Left lobe of liver (tissue), 2 donors: ENCODE results near the gene ERF. TPM values are rescaled to one million over a fixed set of nuclear protein-coding genes. Genes with fewer than 3 reads are reported as not detected.
A peak's percentile ranks its signal among the peaks of the same experiment; 100 is the strongest.

Experiments
- ATAC-seq: fragments of 200-7000 bp; cut with Tn5 transposase; one replicate; pipeline ENCODE4 v1.9.1; 2020; ENCODE audit warnings: mild to moderate bottlenecking, moderate library complexity
- DNase-seq: peaks from one replicate; pipeline ENCODE4 v3.0.0-alpha.2; 2020; ENCODE audit warnings: low spot score
- total RNA-seq: library from RNA; stranded (reverse); gene quantifications from one replicate; pipeline ENCODE4 v1.2.1, GENCODE V29; 2021
- donor health status: DM: no; HTN: no; CAD: no; lungs with moderate emphysema.
- donor health status: DM: no; HTN: yes; CAD: no.

The ERF gene
- total RNA-seq, 1 donor from 2014 or later = 35.9 TPM

GRCh38 chr19:42244347-42245220 is 10.3 kb downstream of the ERF start:
- DNase-seq = peak; percentile 94
- ATAC-seq = peak; percentile 60

- ATAC-seq = peak; percentile 79
- DNase-seq = peak; percentile 99
These were observed 12.2 kb downstream of the ERF start, which contains the start of gene GSK3A for GRCh38 chr19:42242512-42243409. Gene GSK3A (minus strand): TSS chr19:42242602. CDS start chr19:42242465, 137 bp downstream.

GRCh38 chr19:42242069-42242511 is 12.8 kb downstream of the ERF start:
- ATAC-seq = no peak
- no peak for DNase-seq

GRCh38 chr19:42241279-42241678 is 13.6 kb downstream of the ERF start:
- ATAC-seq (no peak), DNase-seq (no peak)

GRCh38 chr19:42239544-42240220 is 15.2 kb downstream of the ERF start:
- DNase-seq = no peak
- ATAC-seq = no peak

- no peak for ATAC-seq
- DNase-seq = no peak
These were observed 19.7 kb downstream of the ERF start for GRCh38 chr19:42235181-42235580.

- no peak for DNase-seq
- no peak for ATAC-seq
These were observed 20.6 kb downstream of the ERF start for GRCh38 chr19:42234364-42234763.

- ATAC-seq (no peak), DNase-seq (no peak)
These were observed 21.1 kb downstream of the ERF start for GRCh38 chr19:42233678-42234292.

- no peak for ATAC-seq
- DNase-seq = no peak
These were observed 21.8 kb downstream of the ERF start for GRCh38 chr19:42233106-42233505.

- ATAC-seq (no peak), DNase-seq (no peak)
These were observed 22.5 kb downstream of the ERF start for GRCh38 chr19:42232435-42232834.

GRCh38 chr19:42230571-42230970 is 24.4 kb downstream of the ERF start:
- no peak for ATAC-seq
- no peak for DNase-seq

- DNase-seq (no peak), ATAC-seq (no peak)
These were observed 25.0 kb downstream of the ERF start for GRCh38 chr19:42229855-42230351.

- ATAC-seq (no peak), DNase-seq (no peak)
These were observed 25.6 kb downstream of the ERF start for GRCh38 chr19:42229301-42229854.

- ATAC-seq (no peak), DNase-seq (no peak)
These were observed 26.3 kb downstream of the ERF start for GRCh38 chr19:42228641-42229040.

GRCh38 chr19:42226886-42227285 is 28.0 kb downstream of the ERF start:
- ATAC-seq (no peak), DNase-seq (no peak)

- no peak for DNase-seq
- no peak for ATAC-seq
These were observed 29.1 kb downstream of the ERF start for GRCh38 chr19:42225718-42226292.

- DNase-seq (no peak), ATAC-seq (no peak)
These were observed 29.8 kb downstream of the ERF start for GRCh38 chr19:42224940-42225717.

GRCh38 chr19:42220751-42221097 is 34.2 kb downstream of the ERF start:
- no peak for DNase-seq
- no peak for ATAC-seq
